ENCODE results near the gene RBM20. TPM values are rescaled to one million over a fixed set of nuclear protein-coding genes. Genes with fewer than 3 reads are reported as not detected.
"Not testable (repeated sequence)": the region's sequence is repeated elsewhere in the genome, so short reads cannot be mapped to it uniquely, and the experiment has no call there.

The RBM20 gene
- polyA plus RNA-seq, 3 donors, result 2.6 to 5.1 (median 4.7) TPM

DNA sequence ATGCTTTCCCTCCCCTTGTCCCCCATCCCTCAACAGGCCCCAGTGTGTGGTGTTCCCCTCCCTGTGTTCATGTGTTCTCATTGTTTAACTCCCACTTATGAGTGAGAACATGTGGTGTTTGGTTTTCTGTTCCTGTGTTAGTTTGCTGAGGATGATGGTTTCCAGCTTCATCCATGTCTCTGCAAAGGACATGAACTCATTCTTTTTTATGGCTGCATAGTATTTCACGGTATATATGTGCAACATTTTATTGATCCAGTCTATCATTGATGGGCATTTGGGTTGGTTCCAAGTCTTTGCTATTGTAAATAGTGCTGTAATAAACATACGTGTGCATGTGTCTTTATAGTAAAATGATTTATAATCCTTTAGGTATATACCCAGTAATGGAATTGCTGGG, 83.6 kb downstream of the RBM20 start:
- DNase-seq (ENCODE audit: low read depth in 3 of 3, low spot score in 2 of 3), result not testable (repeated sequence)

DNA sequence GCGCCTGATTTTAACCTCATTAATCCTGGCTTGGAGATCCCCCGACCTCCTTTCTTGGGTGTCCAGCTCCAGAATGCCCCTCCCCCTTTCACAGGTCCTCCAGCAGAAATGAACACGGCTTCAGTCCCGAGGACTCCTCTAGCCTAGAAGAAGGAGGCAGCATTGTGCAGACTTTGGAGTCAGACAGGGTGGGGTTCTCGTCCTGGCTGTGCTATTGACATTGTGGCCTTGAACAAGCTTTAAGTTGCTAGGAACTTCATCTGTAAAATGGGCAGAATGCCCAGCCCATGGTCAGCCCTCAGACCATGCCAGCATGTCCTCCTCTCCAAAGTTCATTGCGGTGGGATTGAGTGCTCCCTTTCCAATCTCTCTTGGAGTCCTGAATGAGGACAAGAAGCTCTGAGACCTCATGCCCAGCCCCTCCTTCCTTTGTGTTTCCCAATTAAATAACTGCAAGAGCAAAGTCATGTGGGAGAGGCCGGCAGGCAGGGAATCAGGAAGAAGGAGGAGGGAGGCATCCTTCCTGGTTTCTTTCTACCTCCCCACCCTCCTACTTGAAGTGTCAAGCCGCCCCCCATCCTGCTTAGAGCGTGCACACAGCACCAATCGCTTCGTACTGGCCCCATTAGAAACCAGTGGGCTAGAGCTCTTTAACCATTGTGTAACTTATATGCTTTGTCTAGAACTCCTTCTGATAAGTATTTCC, 86.4 kb downstream of the RBM20 start:
- no peak for DNase-seq (ENCODE audit: low read depth in 3 of 3, low spot score in 2 of 3)

DNA sequence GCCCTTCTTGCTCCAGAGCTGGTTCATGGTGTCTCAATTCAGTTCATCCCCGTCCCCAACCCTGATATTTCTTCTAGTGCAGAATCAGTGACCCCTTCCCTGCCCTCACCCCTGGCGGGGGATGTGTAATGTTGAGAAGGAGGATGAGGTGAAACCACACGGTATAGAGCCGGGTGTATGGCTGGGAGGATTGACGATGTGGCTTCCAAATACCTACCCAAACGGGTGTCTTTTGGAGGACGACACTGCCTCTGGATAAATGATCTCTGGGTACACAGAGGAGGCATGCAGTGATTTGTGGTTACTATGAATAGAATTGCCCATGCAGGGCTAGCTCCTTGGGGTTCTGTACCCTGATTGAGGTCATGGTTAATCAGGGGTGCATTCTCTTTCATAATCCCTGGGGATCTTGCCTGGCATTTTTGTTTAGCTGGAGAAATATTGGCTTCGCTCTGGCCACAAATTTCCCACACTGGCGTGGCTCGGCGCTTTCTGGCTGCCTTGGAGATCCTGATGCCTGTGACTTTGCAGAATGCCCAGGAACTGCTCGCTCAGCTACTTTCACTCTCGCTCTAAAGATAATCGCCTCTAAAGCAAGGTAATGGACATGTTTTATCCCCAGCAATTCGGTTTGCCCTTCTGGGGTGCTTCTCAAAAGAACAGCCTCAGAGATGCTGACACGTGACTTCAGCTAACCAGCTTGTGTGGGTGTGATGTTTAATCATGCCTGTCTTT, 89.2 kb downstream of the RBM20 start:
- no peak for DNase-seq (ENCODE audit: low read depth in 3 of 3, low spot score in 2 of 3)

DNA sequence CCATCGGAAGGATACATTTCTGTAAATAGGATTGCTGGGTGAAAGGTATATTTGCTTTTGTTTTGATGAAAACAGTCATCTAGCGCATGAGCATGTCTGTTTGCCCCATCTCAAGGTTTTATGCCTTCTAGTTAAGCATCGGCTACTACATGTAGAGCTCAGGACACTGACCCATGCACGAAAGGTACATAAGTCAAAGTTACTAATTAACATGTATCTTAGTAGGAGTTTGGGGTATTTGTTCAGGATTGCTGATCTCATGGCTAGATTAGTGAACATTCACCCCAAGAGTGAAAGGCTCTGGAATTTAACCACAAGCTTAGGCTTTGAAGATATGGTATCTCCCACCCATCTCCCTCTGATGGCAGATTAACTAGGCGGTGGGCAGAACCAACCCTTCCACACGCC, 91.5 kb downstream of the RBM20 start:
- no peak for DNase-seq (ENCODE audit: low read depth in 3 of 3, low spot score in 2 of 3)

DNA sequence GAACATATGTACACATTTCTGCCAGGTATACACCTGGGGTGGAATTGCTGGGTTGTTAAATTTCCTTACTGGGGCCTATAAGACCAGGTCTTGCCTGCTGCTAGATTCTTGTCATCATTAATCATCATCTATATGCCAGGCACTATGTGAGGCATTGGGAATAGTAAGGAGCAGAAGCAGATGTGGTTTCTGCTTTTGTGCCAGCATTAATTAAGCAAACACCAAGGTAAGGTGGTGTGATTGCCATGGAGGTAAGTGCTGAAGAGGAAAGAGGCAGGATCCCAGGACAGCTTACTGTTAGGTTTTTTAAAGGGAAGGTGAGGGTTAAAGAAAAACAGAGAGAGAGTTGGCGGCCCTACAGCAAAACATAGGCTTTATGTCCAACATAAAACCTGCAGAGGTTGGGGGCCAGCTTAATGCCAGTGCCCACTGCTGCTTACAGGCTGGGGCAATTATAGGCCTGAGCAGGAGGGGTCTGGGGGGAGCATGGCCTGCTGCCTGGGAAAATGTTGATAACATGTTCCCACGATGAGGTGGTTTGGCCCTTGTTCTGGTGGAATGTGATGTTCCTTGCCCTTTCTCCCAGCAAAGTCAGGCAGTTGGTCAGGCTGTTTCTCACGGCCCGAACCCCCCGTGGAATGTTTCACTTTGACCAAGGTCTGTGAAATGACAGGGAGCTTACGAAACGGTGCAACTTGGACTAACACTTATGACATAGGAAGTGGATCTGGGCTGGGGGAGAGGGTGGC, 93.9 kb downstream of the RBM20 start:
- no peak for DNase-seq (ENCODE audit: low read depth in 3 of 3, low spot score in 2 of 3)

DNA sequence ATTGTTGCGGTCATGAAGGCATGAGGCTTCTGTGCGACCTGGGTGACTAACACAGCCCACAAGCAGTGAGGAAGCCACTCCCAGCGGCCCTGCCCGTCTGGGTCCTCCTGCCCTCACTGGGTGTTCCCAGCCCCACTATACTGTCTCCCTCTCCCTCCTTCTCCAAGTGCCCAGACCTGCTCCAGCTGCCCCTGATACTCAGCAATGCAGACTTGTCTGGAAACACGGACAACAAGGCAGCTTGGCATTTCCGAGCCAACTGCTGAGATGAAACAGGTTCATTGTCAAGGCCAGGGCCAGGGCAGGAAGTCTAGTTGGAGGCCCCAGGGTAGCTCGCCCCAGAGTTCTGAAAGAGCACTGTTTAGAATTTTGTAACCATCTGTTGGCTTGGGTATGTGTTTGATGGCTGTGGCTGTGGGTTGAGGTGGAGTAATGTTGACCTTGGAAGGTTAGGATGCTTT, 95.7 kb downstream of the RBM20 start:
- DNase-seq (ENCODE audit: low read depth in 3 of 3, low spot score in 2 of 3), result no peak

DNA sequence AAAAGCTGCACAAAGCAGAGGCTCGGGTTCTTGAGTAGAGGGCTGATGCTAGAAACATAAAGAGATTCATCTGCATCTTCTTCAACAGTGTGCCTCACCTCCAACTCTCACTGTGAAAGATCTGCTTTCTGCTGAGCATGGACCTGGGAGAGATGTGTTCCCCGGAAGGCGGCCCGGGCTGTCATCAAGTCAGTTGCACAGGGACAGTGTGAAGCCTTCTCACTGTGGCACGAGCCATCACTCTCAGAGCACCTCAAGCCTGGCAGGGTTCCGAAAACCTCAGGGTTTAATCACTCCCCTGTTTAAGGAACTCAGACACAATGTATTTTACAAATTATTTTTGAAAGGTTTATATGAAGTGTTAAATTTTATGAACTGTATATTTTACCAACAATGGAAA, 98.7 kb downstream of the RBM20 start:
- DNase-seq (ENCODE audit: low read depth in 3 of 3, low spot score in 2 of 3), result no peak

DNA sequence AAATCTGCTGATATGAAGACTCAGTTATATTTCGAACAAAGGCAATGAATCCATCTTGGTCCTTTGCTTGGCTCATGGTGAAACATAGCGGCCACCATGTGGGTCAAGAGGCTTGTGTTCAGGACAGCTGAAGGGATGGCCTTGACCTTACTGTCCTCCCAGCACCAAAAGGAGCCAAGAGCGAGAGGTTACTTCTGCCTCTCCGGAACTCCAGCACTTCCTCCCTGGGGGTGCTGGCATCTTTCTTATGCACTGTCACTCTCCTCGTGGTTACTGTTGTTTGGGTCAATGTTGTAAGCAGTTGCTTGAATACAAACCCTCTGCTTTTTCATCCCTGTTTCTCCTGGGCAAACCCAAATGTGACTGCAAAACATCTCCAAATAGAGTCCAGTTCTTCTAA, 100.6 kb downstream of the RBM20 start:
- no peak for DNase-seq (ENCODE audit: low read depth in 3 of 3, low spot score in 2 of 3)

DNA sequence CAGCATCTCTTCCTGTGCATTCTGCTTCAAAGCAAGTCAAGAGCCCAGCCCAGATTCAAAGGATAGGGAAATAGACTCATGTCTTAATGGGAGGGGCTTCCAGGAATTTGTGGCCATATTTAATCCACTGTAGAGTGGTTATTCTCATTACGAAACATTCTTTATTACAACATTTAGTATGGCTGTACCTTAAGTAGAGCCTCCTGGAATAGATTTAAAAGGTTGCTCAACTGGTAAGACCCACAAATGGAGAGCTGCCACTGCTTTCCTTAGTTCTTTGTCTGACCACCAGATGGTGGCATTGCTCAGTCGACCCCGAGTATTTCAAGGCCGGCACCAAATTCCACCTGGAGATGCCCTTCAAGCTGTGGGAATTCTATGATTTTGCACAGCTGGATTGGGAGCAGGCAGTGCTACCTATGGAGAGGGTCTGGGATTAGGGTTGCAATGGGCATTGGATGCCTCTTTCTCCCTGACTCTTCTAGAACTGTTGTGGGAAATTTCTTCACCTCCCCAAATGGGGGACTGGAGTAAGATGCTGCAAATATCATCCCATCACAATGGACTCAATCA, 102.2 kb downstream of the RBM20 start:
- peak; percentile 43 to 69 (median 47) for DNase-seq (ENCODE audit: low read depth in 3 of 3, low spot score in 2 of 3)

DNA sequence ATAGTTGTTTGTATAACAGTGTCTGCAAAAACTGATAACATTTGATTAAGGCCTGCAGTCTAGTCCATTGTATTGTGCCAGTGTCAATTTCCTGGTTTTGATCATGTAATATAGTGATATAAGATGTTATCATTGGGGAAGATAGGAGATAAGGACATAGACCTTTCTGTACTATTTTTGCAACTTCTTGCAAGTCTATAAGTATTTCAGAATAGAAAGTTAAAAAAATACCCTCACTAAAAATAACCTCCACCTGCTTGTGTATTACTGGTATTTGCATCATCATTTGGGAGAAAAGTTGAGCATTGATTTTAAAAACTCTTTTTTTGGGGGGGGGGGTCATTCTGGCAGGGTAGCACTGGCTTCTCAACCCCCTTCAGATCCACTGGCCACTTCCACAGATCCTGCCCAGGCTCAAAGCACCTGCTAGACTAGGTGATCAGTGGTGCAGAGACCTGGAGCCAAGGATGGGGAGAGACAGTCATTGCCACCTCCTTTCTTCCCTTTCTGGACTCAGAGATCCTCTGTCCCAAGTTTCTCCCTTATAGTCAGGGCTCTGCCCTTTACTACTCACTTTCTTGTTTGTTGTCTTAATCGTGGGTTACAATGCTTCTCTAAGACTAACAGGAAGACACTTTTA, 103.0 kb downstream of the RBM20 start:
- no peak for DNase-seq (ENCODE audit: low read depth in 3 of 3, low spot score in 2 of 3)

DNA sequence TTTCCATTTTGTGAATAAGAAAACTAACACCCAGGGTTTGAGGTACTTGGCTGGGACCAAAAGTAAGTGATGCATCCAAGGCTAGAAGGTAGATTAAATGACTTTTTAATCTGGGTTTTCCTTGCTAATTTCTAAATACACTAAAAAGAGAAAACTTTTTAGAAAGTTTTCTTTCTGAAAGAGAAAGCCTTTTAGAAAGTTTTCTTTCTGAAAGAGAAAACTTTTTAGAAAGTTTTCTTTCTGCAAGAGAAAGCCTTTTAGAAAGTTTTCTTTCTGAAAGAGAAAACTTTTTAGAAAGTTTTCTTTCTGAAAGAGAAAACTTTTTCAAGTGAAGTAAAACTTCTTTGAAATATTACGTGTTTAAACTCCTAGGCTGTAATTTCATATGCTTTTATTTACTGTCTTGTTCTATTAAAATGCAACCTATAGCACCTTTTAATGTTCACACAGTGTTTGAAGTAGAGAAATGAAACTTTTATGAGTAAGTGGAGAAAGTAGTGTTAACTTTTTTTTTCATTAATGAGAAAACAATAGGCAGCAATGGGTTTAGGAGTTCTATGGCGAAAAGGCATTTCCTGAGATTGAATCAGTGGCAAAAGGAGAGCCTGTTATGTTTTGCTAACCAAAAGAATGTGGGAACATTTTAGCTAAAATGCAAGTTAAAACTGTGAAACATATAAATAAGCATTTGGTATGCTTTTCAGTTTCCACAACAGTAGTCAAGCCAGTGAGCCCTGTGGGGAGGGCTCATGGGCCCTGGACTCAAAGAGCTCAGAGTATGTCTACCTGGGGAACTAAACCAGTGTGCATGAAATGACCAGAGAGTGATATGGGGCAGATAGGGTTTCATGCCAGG, 103.7 kb downstream of the RBM20 start:
- DNase-seq (ENCODE audit: low read depth in 3 of 3, low spot score in 2 of 3), result no peak

DNA sequence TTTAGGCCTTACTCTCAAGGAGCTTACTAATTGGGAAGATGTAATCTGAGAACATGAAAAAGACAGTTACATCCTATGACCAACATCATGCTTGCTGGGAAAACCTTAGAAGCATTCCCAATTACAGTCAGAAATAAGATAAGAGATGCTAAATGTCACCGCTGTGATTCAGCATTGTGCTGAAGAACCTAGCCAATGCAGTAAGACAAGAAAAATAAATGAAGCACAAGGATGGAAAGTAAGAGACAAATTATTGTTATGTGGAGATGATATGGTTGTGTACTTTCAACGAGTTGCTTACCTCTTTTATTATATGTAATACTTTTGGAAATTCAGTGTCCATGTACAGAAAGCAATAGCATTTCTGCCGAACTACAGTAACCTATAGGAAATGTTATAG, 104.8 kb downstream of the RBM20 start:
- no peak for DNase-seq (ENCODE audit: low read depth in 3 of 3, low spot score in 2 of 3)

DNA sequence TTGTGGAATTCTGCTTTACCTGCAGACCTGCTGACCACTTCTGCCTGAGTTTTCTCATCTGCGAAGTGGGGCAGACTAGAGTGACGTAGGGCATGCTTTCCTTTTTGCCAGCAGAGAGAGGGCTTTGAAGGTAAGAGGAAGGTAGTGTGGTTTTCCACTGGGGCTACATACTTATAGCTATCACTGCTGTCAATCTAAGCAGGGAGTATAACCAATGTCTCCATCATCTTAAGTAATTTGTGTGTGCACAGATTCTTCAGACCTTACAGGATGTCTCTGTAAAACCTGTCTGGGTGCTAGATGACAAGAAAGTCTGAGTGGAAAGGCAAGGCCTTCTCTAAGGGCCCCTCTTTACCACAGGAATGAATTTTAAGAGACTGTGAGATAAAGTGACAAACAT, 106.8 kb downstream of the RBM20 start:
- DNase-seq (ENCODE audit: low read depth in 3 of 3, low spot score in 2 of 3), result no peak

DNA sequence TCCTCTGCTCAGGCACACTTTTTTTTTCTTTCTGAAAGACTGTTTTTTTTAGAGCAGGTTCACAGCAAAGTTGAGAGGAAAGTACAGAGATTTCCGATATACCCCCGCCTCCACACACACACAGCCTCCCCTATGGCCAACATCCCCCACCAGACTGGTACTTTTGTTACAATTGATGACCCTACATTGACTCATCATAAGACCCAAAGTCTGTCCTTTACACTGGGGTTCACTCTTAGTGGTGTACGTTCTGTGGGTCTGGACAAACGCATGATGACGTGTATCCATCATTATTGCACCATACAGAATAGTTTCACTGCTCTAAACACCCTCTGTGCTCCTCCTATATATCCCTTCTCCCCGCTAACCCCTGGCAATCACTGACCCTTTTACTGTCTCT, 107.7 kb downstream of the RBM20 start:
- DNase-seq (ENCODE audit: low read depth in 3 of 3, low spot score in 2 of 3), result no peak

DNA sequence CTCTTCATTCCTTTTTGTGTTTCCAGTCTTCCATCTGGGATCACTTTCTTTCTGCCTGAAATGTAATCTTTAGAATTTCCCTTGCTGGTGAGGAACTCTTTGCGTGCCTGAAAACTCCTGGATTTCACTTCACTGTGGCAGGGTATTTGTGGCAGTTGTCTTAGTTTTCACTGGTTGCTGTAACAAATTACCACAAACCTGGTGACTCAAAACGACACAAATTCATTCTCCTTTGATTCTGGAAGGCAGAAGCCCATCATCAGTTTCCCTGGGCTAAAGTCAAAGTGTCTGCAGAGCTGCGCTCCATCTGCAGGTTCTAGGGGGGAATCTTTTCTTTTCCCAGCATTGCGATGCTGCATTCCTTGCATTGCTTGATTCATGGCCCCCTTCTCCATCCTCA, 109.3 kb downstream of the RBM20 start:
- DNase-seq (ENCODE audit: low read depth in 3 of 3, low spot score in 2 of 3), result no peak

DNA sequence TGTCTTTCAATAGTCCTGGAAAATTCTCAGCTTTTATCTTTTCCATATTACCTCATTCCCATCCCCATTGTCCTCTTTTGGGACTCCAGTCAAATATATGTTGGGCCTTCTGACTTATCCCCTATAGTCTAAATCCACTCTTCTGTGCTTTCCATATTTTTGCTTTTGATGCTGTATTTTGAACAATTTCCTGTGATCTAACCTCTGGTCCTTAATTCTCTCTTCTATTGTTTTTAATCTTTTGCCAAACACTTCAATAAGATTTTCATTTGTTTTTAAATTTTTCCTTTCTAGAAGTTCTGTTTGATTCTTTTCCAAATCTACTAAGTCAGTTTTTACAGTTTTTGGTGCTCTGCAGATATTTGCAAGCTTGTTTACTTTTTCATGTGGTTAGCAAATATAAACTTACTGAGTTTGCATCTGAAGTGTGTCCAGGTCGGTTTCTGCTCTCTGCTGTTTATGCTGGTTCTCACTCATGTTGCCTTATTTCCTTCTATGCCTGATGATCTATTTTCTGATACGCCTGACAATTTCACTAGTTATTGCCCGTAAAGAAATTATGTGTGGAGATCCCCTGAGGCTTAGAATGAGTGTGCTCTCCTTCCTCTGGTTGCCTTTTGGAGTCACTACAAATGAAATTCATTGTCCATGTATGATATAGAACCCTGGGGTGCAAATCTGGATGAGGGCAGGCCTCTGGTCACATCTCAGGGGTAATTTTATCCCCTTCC, 110.4 kb downstream of the RBM20 start:
- DNase-seq (ENCODE audit: low read depth in 3 of 3, low spot score in 2 of 3), result no peak

DNA sequence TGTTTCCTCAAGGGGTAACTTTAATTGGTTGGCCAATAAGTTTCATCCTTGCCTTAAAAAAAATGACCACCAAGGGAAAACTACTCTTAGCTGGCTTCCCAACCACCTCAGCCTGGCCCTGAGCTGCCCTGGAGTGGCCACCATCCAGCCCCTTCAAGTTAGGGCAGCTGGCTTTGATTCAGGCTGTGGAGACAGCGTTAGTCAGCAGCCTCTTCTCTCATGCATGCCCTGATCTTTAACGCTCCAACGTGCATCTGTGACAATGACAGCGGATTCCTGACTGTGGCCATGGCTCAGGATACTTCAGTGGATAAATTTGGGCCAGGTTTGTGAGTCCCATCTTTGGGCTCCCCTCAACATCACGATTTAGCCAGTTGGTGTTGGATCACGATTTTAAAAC, 111.6 kb downstream of the RBM20 start:
- DNase-seq (ENCODE audit: low read depth in 3 of 3, low spot score in 2 of 3), result no peak

DNA sequence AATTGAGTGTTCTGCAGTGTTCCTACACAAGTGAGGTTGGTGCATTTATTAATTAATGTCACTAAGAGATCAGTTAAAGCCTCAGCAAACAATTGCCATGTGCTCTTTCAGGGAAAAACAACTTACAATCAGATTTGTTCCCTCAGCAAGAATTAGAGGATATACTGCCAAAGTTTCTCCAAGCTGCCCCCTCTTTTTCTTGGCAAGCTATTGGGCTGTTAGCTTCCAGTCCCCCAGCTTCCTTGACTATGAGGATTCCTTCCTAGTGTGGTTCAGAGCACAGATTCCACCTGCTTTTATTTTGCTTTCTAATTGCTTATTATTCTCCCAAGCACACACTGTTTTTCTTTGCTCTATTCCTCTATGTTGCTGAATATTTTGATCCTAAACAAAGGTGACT, 112.7 kb downstream of the RBM20 start:
- no peak for DNase-seq (ENCODE audit: low read depth in 3 of 3, low spot score in 2 of 3)

DNA sequence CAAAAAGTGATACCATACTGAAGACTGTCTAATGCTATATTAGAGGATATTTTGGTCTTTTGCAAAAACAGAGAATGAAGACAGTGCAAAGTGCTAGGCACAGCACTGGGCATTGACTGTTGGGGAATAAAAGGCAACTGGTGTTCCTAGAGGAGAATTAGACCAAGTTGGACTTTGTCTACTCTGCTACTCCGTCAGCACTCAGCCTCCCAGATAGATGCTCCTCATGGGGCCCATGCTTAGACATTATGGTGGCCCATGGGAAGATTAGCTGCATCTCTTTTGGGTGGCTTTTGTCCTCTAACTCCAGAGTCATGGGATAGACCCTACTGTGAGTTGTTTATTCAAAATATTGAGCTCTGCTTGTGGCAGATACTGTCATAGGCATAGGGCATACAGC, 113.5 kb downstream of the RBM20 start:
- DNase-seq (ENCODE audit: low read depth in 3 of 3, low spot score in 2 of 3), result no peak
